Activated naive CD8-positive, alpha-beta T cell treated with anti-CD3 and anti-CD28 coated beads, Interleukin-2, amount 10 ng/mL, durations not matched to agents 7 days and 5 days (primary cell): ENCODE measurements around the gene A4GNT. TPM values are rescaled to one million over a fixed set of nuclear protein-coding genes. Genes with fewer than 3 reads are reported as not detected.

Experiments used
- ATAC-seq: fragments of 150-1000 bp; cut with Tn5 transposase; one replicate; pipeline ENCODE4 v1.10.0; 2021; ENCODE audit warnings: low read depth, moderate library complexity
- POLR2A ChIA-PET: fragments of 350-600 bp; sonication (Branson Sonifier 250); formaldehyde crosslinking; loops from one replicate; lab custom pipeline; 2021; ENCODE audit warnings: antibody characterized with exemption; lab: Charles Lee
- DNase-seq: peaks from one replicate; pipeline ENCODE4 v3.0.0; 2021
- H3K27ac Mint-ChIP-seq: one replicate; pipeline ENCODE4 v1.8.0; 2022; ENCODE audit warnings: mild to moderate bottlenecking, mixed read lengths
- H3K27me3 Mint-ChIP-seq: one replicate; pipeline ENCODE4 v1.8.0; 2022; ENCODE audit warnings: mild to moderate bottlenecking, moderate library complexity, mixed read lengths
- H3K36me3 Mint-ChIP-seq: one replicate; pipeline ENCODE4 v1.8.0; 2021; ENCODE audit warnings: mild to moderate bottlenecking, mixed read lengths
- H3K4me1 Mint-ChIP-seq: one replicate; pipeline ENCODE4 v1.8.0; 2021; ENCODE audit warnings: mixed read lengths
- H3K4me3 Mint-ChIP-seq: one replicate; pipeline ENCODE4 v1.8.0; 2022; ENCODE audit warnings: mild to moderate bottlenecking, moderate library complexity, mixed read lengths
- H3K9me3 Mint-ChIP-seq: one replicate; pipeline ENCODE4 v1.8.0; 2021; ENCODE audit warnings: mixed read lengths
- total RNA-seq, 2 experiments: library from RNA; stranded (reverse); gene quantifications; one replicate each; pipeline ENCODE4 v1.2.3, GENCODE V29; 2021

The A4GNT gene
- total RNA-seq, 2 experiments from 2014 or later = not detected

DNA sequence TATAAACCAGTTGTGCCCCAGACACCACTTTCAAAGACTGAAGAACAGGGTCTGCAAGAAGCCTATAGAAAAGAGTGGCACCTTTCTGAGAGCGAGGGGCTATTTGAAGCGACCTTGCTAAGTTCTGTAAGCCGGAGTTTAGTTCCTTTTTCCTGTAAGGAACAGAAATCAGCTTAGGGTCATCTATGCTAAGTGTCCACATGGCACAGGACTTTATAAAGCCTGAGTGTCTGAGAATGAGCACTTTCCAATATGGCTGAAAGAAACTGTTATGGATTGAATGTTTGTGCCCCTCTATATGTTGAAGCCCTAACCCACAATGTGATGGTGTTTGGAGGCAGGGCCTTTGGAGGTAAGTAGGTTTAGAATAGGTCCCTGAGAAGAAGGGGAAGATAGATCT is 4.0 kb upstream of the A4GNT start:
- Mint-ChIP-seq H3K4me1 (peaks cover 5% of the 10 kb centered on the region), H3K4me3 (no peak overlapping the region), H3K27me3 (peaks cover 13% of the 10 kb centered on the region), H3K27ac (no peak overlapping the region), H3K36me3 (no peaks in the 10 kb centered on the region), H3K9me3 (no peaks in the 10 kb centered on the region)
- POLR2A ChIA-PET = no interaction called here
- ATAC-seq (no peak), DNase-seq (no peak)

DNA sequence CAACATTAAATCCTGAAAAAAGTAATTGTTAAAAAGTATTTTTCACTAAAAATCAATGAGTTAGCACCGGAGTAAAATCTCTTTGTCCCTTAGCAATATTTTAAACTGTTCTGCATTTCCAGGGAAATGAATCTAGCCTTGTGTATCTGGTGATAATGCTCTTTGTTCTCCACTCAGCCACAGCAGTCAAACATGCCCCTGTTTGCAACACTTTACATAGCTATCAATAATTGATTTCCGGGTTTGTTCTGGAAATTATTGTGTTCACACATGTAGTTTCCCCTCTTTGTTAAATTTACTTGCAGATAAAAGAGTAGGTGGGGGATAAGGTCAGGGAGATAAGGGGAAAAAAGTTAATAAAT is 3.6 kb upstream of the A4GNT start:
- H3K4me3 Mint-ChIP-seq = no peak overlapping the region
- H3K9me3 Mint-ChIP-seq = no peaks in the 10 kb centered on the region
- no peaks in the 10 kb centered on the region for H3K36me3 Mint-ChIP-seq
- POLR2A ChIA-PET = no interaction called here
- no peak overlapping the region for H3K27ac Mint-ChIP-seq
- H3K4me1 Mint-ChIP-seq = peaks cover 3% of the 10 kb centered on the region
- ATAC-seq (no peak), DNase-seq (no peak)
- peaks cover 15% of the 10 kb centered on the region for H3K27me3 Mint-ChIP-seq

DNA sequence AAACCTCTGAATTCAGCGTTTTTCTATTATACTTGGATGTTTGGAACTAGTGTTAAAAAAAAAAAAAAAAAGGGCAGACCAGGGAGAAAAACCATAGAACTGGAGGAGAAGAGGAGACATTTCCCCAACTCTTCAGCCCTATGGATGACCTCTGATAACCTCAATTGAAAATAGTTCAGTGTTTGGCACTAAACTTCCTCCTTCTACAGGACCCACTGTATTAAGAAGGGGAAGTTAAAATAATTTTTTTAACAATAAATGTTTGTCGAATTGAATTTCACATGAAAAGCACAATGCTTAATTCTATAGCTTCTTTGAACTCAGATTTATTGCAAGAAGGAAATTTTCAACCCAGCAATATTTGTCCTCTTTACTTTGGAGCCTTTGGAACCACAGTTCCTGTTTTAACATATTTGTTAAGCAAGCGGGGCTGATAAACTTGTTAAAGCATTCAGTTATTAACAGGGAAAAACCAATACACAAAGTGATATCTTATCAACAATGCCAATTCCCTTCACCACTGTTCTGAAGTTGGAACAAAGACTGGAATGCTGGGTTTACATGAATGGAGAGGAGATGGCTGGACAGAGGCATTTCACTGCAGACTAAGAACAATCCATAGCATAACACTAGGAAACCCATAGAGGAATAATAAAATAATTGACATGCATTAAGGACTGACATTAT is 3.1 kb upstream of the A4GNT start:
- H3K27me3 Mint-ChIP-seq = peaks cover 19% of the 10 kb centered on the region
- peaks cover 1% of the 10 kb centered on the region for H3K4me1 Mint-ChIP-seq
- POLR2A ChIA-PET = no interaction called here
- no peak overlapping the region for H3K4me3 Mint-ChIP-seq
- H3K9me3 Mint-ChIP-seq = no peaks in the 10 kb centered on the region
- ATAC-seq (no peak), DNase-seq (no peak)
- H3K27ac Mint-ChIP-seq = no peak overlapping the region
- no peaks in the 10 kb centered on the region for H3K36me3 Mint-ChIP-seq

DNA sequence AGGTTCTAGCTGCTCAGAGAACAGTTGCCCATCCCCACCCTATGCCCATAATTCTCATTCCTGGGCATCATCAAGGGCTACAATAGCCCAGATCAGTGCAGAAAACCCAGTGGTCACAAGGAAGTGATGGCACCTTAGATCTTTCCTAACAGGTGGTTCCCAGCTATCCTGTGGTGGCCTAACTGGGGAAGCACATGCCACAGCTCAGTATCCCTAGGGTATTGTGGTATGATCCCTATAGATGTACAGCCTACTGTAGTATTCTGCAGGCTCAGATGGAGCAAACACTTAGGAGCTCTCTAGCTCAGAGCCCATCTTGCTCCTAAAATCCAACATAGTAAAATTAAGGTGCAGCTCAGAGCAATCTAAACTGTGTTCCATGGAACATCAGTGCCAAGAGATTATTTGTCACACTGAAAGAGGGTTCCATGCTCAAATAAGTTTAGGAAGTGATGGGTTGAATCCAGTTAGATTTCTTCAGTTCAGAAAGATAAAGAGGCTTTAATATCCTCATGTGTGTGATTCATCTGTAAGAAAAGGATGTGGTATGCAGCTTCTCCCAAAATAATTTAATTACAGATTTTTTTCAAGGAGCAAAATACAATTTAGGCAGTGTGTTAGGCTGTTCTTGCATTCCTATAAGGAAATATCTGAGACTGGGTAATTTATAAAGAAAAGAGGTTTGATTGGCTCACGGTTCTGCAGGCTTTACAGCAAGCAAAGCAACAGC is 4.4 kb downstream of the A4GNT start:
- POLR2A ChIA-PET = interaction anchor here (0.5 kb wide), 1 partner anchor 127 kb away, joined by 3 read pairs; no protein-coding TSS in a partner anchor
- Mint-ChIP-seq H3K4me1 (no peaks in the 10 kb centered on the region), H3K9me3 (no peaks in the 10 kb centered on the region), H3K36me3 (no peaks in the 10 kb centered on the region), H3K27me3 (peaks cover 23% of the 10 kb centered on the region), H3K27ac (no peak overlapping the region), H3K4me3 (no peak overlapping the region)
- ATAC-seq (no peak), DNase-seq (no peak)

DNA sequence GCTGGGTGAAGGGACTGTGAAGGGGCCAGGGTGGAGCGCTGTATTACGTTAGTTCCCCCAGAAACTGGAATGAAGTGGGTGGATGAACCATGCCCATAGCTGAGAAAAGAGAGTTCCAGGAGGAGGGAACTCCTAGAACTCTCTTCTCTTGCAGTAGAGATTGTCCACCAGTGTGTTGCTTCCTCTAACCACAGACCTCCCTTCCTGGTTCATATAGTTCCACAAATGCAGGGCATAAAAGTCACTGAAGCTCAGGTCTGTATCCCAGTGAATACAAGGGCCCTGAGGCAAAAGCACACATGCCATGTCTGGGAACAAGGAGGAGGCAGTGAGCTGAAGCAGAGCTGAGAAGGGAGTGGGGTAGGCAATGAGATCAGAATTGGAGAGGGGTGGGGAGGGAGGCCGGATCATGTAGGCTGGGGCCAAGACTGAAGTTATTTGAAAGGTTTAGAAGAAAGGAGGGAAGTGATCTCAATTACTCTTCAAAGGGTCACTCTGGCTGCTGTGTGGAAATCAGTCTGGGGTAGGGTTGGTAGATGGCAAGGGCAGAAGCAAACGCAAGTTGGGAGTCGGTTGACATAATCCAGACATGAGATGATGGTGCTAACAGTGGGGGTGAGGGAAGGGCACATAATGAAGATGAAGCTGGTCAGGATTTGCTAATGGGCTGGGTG is 6.5 kb downstream of the A4GNT start:
- POLR2A ChIA-PET = no interaction called here
- DNase-seq (no peak), ATAC-seq (no peak)
- Mint-ChIP-seq H3K36me3 (no peaks in the 10 kb centered on the region), H3K27me3 (peaks cover 20% of the 10 kb centered on the region), H3K4me3 (no peak overlapping the region), H3K9me3 (no peaks in the 10 kb centered on the region), H3K4me1 (no peaks in the 10 kb centered on the region), H3K27ac (no peak overlapping the region)

DNA sequence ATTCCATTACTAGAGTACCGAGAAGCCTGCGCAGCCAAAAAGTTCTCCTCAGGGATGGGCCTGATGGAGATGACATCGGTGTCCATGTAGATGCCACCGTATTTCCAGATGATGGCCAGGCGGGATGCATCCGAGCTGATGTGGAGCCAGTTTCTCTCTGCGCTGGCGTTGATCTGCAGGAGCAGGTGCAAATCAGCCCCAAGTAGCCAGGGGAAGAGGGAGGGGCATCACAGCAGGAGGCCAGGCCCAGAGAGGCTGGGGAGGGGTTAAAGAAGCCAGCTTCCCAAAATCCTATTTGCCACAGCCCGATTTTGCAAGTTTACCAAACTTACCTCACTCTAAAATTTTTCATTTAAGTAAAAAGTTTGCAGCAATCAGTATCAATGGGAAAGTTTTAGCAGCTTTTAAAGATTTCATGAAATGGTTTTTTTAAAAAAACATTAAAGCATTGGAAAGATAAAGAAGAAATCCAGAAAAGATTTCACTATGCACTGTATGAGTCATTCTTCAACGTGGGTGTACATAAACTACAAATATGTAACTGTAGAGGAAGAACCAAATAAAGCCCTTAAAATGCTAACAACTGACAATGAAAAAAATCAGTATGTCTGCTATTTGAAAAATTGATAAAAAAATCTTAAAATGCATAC is 7.4 kb downstream of the A4GNT start:
- Mint-ChIP-seq H3K36me3 (no peaks in the 10 kb centered on the region), H3K4me3 (no peak overlapping the region), H3K27ac (no peak overlapping the region), H3K4me1 (no peaks in the 10 kb centered on the region), H3K9me3 (no peaks in the 10 kb centered on the region), H3K27me3 (peaks cover 15% of the 10 kb centered on the region)
- ATAC-seq = no peak
- DNase-seq = no peak
- POLR2A ChIA-PET = no interaction called here

DNA sequence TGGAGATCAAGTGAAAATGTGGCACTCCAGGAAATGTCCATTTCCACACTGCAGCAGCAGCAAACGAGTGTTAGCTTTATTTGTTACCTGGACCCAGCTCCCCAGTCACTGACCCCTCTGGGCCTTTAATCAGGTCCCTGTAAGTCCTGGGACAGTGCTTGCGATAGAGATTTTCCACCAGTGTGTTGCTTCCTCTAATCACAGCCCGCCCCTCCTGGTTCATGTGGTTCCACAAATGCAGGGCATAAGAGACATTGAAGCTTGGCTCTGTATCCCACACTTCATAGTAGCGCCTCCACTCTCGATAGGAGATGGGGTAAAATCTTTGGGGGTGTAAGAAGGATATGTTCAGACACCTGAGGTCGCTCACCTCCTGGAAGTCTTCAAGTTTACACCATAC is 8.0 kb downstream of the A4GNT start:
- Mint-ChIP-seq H3K27ac (no peak overlapping the region), H3K9me3 (no peaks in the 10 kb centered on the region)
- POLR2A ChIA-PET = no interaction called here

DNA sequence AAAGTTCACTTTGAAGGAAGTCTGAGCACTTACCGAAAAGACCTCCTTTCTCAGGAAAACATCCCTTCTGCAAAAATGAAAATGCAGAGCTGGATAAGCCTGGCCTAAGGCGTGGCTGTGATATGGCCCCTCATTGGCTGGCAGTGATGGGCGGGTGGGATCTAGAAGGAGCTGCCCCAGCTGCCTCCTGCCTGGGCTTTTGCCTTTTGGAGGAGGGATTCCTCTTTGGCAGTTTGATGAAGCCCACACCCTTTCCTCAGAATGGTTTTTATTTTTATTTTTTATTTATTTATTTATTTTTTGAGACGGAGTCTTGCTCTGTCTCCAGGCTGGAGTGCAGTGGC is 12.8 kb downstream of the A4GNT start:
- DNase-seq (no peak), ATAC-seq (no peak)
- POLR2A ChIA-PET = no interaction called here
- Mint-ChIP-seq H3K9me3 (no peaks in the 10 kb centered on the region), H3K4me1 (peaks cover 4% of the 10 kb centered on the region), H3K36me3 (no peaks in the 10 kb centered on the region), H3K27me3 (peaks cover 26% of the 10 kb centered on the region), H3K4me3 (no peak overlapping the region), H3K27ac (no peak overlapping the region)

More for the DNA sequence above, 8.0 kb downstream of the A4GNT start:
- no peaks in the 10 kb centered on the region for H3K4me1 Mint-ChIP-seq
- ATAC-seq (no peak), DNase-seq (no peak)
- H3K27me3 Mint-ChIP-seq = peaks cover 15% of the 10 kb centered on the region
- no peaks in the 10 kb centered on the region for H3K36me3 Mint-ChIP-seq
- H3K4me3 Mint-ChIP-seq = no peak overlapping the region

DNA sequence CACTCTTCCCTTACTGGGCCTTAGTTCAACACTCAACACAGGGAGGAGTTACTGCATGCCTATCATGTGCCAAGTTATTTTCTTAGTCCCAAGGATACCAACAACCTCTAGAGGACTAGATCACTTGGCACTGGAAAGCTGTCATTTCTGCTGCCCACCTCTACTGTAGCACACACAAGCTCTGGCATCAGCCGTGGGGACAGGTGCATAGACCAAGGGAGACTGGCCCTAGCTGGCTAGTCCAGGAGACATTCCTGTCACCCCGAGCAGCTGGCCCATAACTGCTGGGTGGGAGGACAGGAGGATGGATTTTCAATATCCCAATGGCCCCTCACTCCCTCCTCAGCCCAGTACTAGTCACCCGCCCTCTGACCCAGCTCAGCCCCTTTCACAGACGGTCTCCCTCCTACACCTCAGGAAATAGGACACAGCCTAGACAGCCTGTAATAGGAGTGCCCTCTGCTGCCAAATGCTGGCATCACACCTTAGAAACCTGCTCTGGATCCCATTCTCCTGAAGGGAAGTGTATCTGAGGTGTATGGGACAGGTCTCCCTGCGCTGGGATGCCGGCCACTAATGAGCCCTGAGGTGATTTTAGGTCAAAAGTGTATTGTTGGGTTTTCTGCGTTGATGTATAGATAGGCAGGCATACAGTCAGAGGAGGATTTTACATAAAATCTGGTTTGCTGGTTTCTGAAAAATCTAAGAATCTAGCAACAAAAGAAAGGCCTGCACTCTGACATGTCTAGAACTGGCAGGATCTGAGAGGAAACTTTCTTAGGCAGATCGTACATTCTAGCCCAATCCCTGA is 13.4 kb downstream of the A4GNT start:
- Mint-ChIP-seq H3K27ac (no peak overlapping the region), H3K36me3 (no peaks in the 10 kb centered on the region), H3K4me1 (peaks cover 4% of the 10 kb centered on the region), H3K4me3 (no peak overlapping the region), H3K27me3 (peaks cover 26% of the 10 kb centered on the region), H3K9me3 (no peaks in the 10 kb centered on the region)
- peak; percentile 51 for ATAC-seq
- DNase-seq = peak; percentile 61
- POLR2A ChIA-PET = interaction anchor here (0.6 kb wide), 1 partner anchor 50 kb away, joined by 3 read pairs; no protein-coding TSS in a partner anchor

DNA sequence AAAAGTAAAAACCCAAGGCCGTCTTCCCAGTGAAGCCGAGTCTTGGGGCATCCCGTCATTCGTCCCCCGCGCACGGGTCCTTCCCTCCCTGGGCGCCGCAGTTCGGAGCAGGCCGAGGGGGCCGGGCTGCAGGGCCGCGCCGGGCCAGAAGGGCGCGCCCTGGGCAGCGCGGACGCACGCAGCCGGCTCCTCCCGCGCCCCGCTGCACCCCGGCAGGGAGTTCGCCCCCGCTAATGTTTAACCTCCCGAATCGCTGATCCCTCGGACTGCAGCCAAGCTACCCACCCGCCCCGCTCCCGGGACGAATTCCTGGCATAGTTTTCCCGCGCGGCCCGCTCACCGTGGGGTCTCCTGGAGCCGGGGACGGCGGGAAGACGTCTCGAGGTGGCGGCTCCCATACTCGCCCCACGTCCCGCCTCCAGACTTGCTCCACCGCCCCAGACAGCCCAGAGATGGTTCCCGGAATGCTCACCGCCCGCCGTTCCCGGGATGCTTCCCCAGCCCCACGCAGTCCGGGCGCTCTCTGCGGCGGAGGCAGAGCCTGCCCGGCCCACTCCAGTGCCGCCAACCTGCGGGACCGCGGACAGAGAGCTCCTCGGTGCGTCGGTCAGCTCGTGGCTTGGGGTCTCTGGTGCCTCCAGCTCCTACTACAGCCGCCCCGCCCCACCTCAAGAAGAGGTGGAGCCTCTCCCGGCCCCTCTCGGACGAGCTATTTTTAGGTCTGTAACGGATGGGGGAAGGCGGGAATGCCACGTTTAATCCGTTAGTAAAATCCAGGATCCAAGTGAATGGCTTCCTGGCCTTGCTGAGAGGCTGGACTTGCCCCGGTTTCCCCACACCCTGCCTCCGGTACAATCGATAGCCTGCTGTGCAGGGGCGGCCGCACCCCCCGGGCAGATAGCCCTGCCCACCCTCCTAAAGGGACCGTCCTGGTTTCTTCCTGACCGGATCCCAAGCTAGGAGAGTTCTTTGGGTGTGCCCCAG is 16.9 kb downstream of the A4GNT start, which contains the start of gene DZIP1L:
Gene DZIP1L (minus strand): TSS at position 621 of the 984 bp plus-strand sequence. CDS start 11,637 bp downstream, outside the sequence.
- peak; percentile 96 for ATAC-seq
- POLR2A ChIA-PET = no interaction called here

DNA sequence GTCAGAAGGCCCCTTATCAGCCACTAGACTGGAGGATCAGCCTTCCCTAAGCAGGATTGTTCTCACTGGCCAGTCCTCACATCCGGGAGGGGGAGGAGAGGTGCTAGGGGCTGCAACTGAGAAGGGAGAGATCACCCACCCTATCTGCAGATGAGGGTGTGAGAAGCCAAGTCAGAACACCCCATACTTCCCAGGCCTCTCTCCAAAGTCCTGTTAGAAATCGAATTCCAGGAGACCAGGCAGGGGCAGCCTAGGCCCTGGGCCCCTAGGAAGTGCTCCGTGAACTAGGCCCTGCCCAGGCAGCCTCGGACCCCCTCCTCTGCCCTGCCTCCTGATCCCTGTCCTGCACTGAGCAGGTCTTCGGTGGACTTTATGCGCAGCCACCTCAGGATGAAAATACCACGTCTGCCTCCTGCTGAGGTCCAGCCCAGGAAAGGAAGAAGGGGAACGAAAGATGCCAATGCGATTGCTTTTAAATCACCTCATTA is 17.7 kb downstream of the A4GNT start:
- POLR2A ChIA-PET = no interaction called here
- Mint-ChIP-seq H3K36me3 (no peaks in the 10 kb centered on the region), H3K9me3 (no peaks in the 10 kb centered on the region), H3K27ac (no peak overlapping the region), H3K4me3 (peak overlapping the region; percentile 84), H3K4me1 (peaks cover 4% of the 10 kb centered on the region), H3K27me3 (peaks cover 24% of the 10 kb centered on the region)
- DNase-seq (no peak), ATAC-seq (no peak)

More for the DNA sequence above, 16.9 kb downstream of the A4GNT start, which contains the start of gene DZIP1L:
- H3K27me3 Mint-ChIP-seq = peaks cover 21% of the 10 kb centered on the region
- H3K4me3 Mint-ChIP-seq = peak within 1 kb of the TSS; percentile 84
- H3K27ac Mint-ChIP-seq = no peak within 1 kb of the TSS
- H3K36me3 Mint-ChIP-seq = no peaks in the 10 kb centered on the region
- peaks cover 4% of the 10 kb centered on the region for H3K4me1 Mint-ChIP-seq
- peak; percentile 67 for DNase-seq
- H3K9me3 Mint-ChIP-seq = no peaks in the 10 kb centered on the region

DNA sequence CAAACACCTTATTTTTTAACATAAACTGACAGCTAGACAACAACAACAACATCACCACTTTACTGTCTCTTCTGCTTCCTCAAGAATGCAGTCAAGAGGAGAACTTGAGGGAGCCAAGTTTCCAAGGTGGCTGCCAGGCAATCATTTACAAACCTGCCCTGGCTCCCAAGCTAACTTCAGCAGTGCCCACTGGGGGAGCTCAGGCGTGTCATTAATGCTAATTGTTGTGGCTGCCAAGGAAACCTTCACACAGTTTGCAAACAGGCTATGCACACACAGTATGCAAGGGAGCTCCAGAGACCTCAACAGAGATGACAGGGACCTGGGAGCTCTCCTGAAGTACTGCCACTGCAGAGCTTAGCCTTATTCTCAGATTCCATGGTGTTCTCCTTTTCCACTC is 18.9 kb downstream of the A4GNT start:
- Mint-ChIP-seq H3K36me3 (no peaks in the 10 kb centered on the region), H3K4me1 (peaks cover 3% of the 10 kb centered on the region), H3K4me3 (no peak overlapping the region), H3K9me3 (no peaks in the 10 kb centered on the region), H3K27ac (no peak overlapping the region), H3K27me3 (peaks cover 24% of the 10 kb centered on the region)
- ATAC-seq = no peak
- no peak for DNase-seq
- POLR2A ChIA-PET = no interaction called here
